ENCODE data around the gene NAT10. TPM values are rescaled to one million over a fixed set of nuclear protein-coding genes. Genes with fewer than 3 reads are reported as not detected.

NAT10 gene
- polyA plus RNA-seq, 1 experiment: 30.5 TPM

GRCh38 chr11:34155057-34155756 lies 49.8 kb downstream of the NAT10 start:
- CTCF ChIA-PET: no interaction called here

GRCh38 chr11:34155757-34156062 lies 50.3 kb downstream of the NAT10 start:
- Histone ChIP-seq H3K27ac (ENCODE audit: low read depth, low read length) (no peak overlapping the region), H3K27me3 (ENCODE audit: control insufficient read depth, insufficient read depth, low read length) (no peaks in the 10 kb centered on the region), H3K4me3 (ENCODE audit: low read depth, low read length) (no peak overlapping the region), H3K9me3 (ENCODE audit: control insufficient read depth, insufficient read depth, low read length) (no peaks in the 10 kb centered on the region)
- ChIA-PET POLR2A (no interaction called here), CTCF (no interaction called here)
- TF ChIP-seq CTCF (IDR thresholded peaks at IDR 0.05; ENCODE audit: low read depth, low read length): no peak
- DNase-seq (ENCODE audit: low read depth, low spot score): no peak

More at GRCh38 chr11:34155057-34155756, 49.8 kb downstream of the NAT10 start:
- TF ChIP-seq CTCF (IDR thresholded peaks at IDR 0.05; ENCODE audit: low read depth, low read length): no peak
- Histone ChIP-seq H3K27me3 (ENCODE audit: control insufficient read depth, insufficient read depth, low read length) (no peaks in the 10 kb centered on the region), H3K9me3 (ENCODE audit: control insufficient read depth, insufficient read depth, low read length) (no peaks in the 10 kb centered on the region), H3K4me3 (ENCODE audit: low read depth, low read length) (no peak overlapping the region), H3K27ac (ENCODE audit: low read depth, low read length) (no peak overlapping the region)
- no peak for DNase-seq (ENCODE audit: low read depth, low spot score)
- POLR2A ChIA-PET: interaction anchor here (0.5 kb wide), 1 partner anchor 119 kb away, joined by 3 read pairs; no protein-coding TSS in a partner anchor

DNA sequence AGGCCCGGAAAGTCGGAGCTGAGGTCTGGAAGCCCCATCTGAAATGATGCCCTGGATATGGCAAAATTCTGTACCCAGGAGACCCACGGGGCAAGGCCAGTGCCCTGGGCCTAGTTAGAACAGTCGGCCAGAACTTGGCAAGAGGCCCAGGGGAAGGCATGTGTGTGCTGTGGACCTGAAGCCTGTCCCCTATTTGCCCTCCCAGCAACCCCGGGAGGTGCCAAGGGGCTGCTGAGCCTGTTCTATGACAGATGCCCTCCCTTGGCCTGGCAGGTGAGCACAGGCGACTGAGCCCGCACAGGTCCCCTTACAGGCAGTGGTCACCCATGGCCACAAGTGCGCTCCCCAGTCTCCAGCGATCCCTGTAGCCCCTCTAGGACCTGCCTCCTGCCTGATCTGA lies 51.7 kb downstream of the NAT10 start:
- DNase-seq (ENCODE audit: low read depth, low spot score): no peak
- no peaks in the 10 kb centered on the region for H3K27me3 ChIP-seq (ENCODE audit: control insufficient read depth, insufficient read depth, low read length)
- H3K9me3 ChIP-seq (ENCODE audit: control insufficient read depth, insufficient read depth, low read length): no peaks in the 10 kb centered on the region
- H3K4me3 ChIP-seq (ENCODE audit: low read depth, low read length): no peak overlapping the region
- ChIA-PET CTCF (no interaction called here), POLR2A (no interaction called here)
- TF ChIP-seq CTCF (IDR thresholded peaks at IDR 0.05; ENCODE audit: low read depth, low read length): no peak
- no peak overlapping the region for H3K27ac ChIP-seq (ENCODE audit: low read depth, low read length)

DNA sequence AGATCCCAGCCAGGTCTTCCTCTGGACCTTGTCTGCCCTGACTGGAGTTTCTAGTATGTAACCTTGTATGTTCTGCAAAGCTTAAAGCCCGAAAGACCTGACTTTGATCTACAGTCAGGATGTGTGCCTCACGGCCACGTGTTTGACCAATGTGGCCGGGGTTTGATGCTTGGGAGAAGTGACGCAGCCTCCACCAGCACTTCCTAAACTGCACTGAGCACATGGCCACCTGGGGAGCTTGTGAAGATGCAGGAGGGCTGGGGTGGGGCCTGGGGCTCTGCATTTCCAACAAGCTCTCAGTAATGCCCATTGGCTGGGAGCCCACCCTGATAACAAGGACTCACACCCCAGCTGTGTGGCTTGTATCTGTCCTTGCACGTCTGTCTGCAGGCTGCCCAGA lies 53.2 kb downstream of the NAT10 start:
- TF ChIP-seq CTCF (IDR thresholded peaks at IDR 0.05; ENCODE audit: low read depth, low read length): no peak
- no peak overlapping the region for H3K27ac ChIP-seq (ENCODE audit: low read depth, low read length)
- CTCF ChIA-PET: interaction anchor here (0.6 to 1.0 kb wide), 3 partner anchors 16 to 202 kb away, joined by 3 read pairs; no protein-coding TSS in a partner anchor
- no peak overlapping the region for H3K4me3 ChIP-seq (ENCODE audit: low read depth, low read length)
- POLR2A ChIA-PET: no interaction called here
- no peak for DNase-seq (ENCODE audit: low read depth, low spot score)
- H3K27me3 ChIP-seq (ENCODE audit: control insufficient read depth, insufficient read depth, low read length): no peaks in the 10 kb centered on the region
- no peaks in the 10 kb centered on the region for H3K9me3 ChIP-seq (ENCODE audit: control insufficient read depth, insufficient read depth, low read length)

DNA sequence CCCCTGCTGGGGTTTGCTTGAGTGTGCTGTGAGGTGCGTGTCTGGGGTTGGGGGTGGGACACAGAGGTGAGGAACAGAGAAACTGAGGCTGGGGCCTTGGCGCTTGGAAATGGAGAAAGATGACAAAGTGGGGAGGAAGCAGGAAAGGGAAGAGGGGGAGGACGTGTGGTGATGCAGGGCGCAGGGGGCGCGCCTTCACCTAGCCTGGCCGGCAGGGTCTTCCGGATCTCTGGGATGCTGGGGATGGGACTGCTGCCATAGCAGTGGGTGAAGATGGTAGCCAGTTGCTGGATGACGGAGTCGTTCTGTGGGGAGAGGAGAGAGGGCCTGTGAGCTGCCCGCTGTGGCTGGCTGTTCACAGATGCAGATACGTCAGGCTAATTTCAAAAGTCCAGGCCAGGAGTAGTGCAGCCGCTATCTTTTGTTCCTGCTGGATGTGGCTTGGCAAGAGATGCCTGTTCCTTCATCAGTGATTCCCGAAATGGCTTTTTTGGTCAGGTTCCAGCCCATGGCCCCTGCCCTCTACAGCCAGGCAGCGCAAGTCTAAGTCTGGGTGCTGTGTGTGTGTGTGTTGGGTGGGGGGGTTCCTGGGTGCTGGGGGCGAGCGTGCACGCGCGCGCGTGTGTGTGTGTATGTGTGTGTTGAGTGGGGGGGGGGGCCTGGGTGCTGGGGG lies 54.8 kb downstream of the NAT10 start:
- no peaks in the 10 kb centered on the region; the same call in 1 of the 2 replicates for H3K9me3 ChIP-seq (ENCODE audit: control insufficient read depth, insufficient read depth, low read length)
- H3K4me3 ChIP-seq (ENCODE audit: low read depth, low read length): no peak overlapping the region
- no peaks in the 10 kb centered on the region for H3K27me3 ChIP-seq (ENCODE audit: control insufficient read depth, insufficient read depth, low read length)
- TF ChIP-seq CTCF (IDR thresholded peaks at IDR 0.05; ENCODE audit: low read depth, low read length): no peak
- no peak for DNase-seq (ENCODE audit: low read depth, low spot score)
- CTCF ChIA-PET: no interaction called here
- H3K27ac ChIP-seq (ENCODE audit: low read depth, low read length): no peak overlapping the region
- POLR2A ChIA-PET: no interaction called here
